Measurements from ENCODE around the gene SPRED1. TPM values are rescaled to one million over a fixed set of nuclear protein-coding genes. Genes with fewer than 3 reads are reported as not detected.
"Not testable (repeated sequence)": the region's sequence is repeated elsewhere in the genome, so short reads cannot be mapped to it uniquely, and the experiment has no call there.

Gene SPRED1
- total and polyA plus RNA-seq, 2 experiments from 2014 or later: 8.2 to 23.2 TPM

GRCh38 chr15:38231436-38231835, 21.2 kb upstream of the SPRED1 start:
- Histone ChIP-seq H3K4me1 (ENCODE audit: insufficient read depth) (peaks cover 7% of the 10 kb centered on the region), H2AFZ (no peak overlapping the region), H3K4me3 (no peak overlapping the region), H3K27me3 (no peaks in the 10 kb centered on the region), H3K36me3 (replicated peaks; ENCODE audit: insufficient read depth, low read depth) (no peaks in the 10 kb centered on the region), H3K27ac (no peak overlapping the region), H4K20me1 (ENCODE audit: insufficient read depth, poor library complexity, severe bottlenecking) (no peaks in the 10 kb centered on the region), H3K9me3 (ENCODE audit: low read depth) (no peaks in the 10 kb centered on the region), H3K4me2 (no peak overlapping the region), H3K79me2 (no peaks in the 10 kb centered on the region), H3K9me2 (replicated peaks; ENCODE audit: insufficient read depth) (no peaks in the 10 kb centered on the region)
- WGBS (ENCODE audit: low lambda C conversion rate, missing lambda C conversion rate): 95% methylated on average over 5 of the region's 5 CpGs
- no peak for DNase-seq (ENCODE audit: low spot score)
- TF ChIP-seq EZH2phosphoT487 (IDR thresholded peaks at IDR 0.05; ENCODE audit: low read depth, severe bottlenecking, unreplicated experiment): no peak
- TF ChIP-seq EZH2 (IDR thresholded peaks at IDR 0.05; ENCODE audit: borderline replicate concordance): no peak
- no peak for TF ChIP-seq CTCF (IDR thresholded peaks at IDR 0.05; ENCODE audit: poor library complexity)

- WGBS (ENCODE audit: low lambda C conversion rate, missing lambda C conversion rate): 97% methylated on average over 9 of the region's 9 CpGs
- not testable (repeated sequence) for H3K4me3 ChIP-seq; DNase-seq (ENCODE audit: low spot score); H3K4me2 ChIP-seq; H3K27me3 ChIP-seq; H2AFZ ChIP-seq; H3K79me2 ChIP-seq; H3K4me1 ChIP-seq (ENCODE audit: insufficient read depth); H3K9me3 ChIP-seq (ENCODE audit: low read depth); H3K36me3 ChIP-seq (replicated peaks; ENCODE audit: insufficient read depth, low read depth); H3K27ac ChIP-seq; H3K9me2 ChIP-seq (replicated peaks; ENCODE audit: insufficient read depth); H4K20me1 ChIP-seq (ENCODE audit: insufficient read depth, poor library complexity, severe bottlenecking)
These were observed 15.6 kb upstream of the SPRED1 start for GRCh38 chr15:38237021-38237420.

DNA sequence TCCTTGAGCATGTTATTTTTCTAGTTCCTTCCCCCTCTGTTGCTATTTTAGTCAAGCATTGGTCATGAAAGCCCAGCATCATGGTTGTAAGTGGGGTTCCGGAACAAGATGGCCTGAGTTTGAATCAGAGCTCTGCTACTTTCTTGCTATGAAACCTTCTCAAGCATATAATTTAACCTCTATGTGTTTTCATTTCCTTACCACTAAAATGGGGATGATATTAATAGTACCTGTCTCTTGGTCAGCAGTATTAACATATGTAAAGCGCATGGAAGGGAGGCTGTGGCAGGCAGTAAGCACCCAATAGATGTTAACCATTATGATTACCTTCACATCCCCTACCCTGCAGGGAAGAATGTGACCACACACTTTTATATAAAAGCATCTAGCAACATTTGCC, 14.3 kb upstream of the SPRED1 start:
- no peaks in the 10 kb centered on the region for H3K9me3 ChIP-seq (ENCODE audit: low read depth)
- no peaks in the 10 kb centered on the region for H3K27me3 ChIP-seq
- no peak overlapping the region for H3K4me2 ChIP-seq
- H3K9me2 ChIP-seq (replicated peaks; ENCODE audit: insufficient read depth): no peaks in the 10 kb centered on the region
- no peak for TF ChIP-seq CTCF (IDR thresholded peaks at IDR 0.05; ENCODE audit: poor library complexity)
- TF ChIP-seq EZH2 (IDR thresholded peaks at IDR 0.05; ENCODE audit: borderline replicate concordance): no peak
- TF ChIP-seq EZH2phosphoT487 (IDR thresholded peaks at IDR 0.05; ENCODE audit: low read depth, severe bottlenecking, unreplicated experiment): no peak
- H3K4me3 ChIP-seq: no peak overlapping the region
- WGBS (ENCODE audit: low lambda C conversion rate, missing lambda C conversion rate): 96% methylated on average over 2 of the region's 2 CpGs
- H3K4me1 ChIP-seq (ENCODE audit: insufficient read depth): no peaks in the 10 kb centered on the region
- no peaks in the 10 kb centered on the region for H3K79me2 ChIP-seq
- H2AFZ ChIP-seq: no peak overlapping the region
- no peaks in the 10 kb centered on the region for H4K20me1 ChIP-seq (ENCODE audit: insufficient read depth, poor library complexity, severe bottlenecking)
- no peak for DNase-seq (ENCODE audit: low spot score)
- H3K36me3 ChIP-seq (replicated peaks; ENCODE audit: insufficient read depth, low read depth): no peaks in the 10 kb centered on the region
- no peak overlapping the region for H3K27ac ChIP-seq

DNA sequence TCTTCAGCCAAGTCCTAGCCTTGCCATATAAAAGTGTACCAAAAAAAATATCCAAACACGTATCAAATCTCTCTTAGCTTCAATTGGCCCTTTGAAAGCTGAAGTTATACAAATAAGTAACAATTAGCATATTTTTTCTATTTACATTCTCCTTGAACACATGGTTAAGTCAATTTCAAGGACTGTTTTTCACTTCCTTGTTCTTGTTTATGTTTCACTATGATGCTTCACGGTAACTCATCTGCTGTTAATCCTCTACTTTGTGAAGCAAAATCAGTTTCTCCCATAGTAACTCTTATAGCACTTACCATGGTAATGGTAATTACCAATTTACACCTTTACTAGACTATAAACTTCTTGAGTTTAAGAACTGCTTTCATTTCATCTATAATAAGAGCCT, 10.6 kb upstream of the SPRED1 start:
- Histone ChIP-seq H3K9me3 (ENCODE audit: low read depth) (no peaks in the 10 kb centered on the region), H3K36me3 (replicated peaks; ENCODE audit: insufficient read depth, low read depth) (no peaks in the 10 kb centered on the region), H3K4me2 (no peak overlapping the region), H3K4me1 (ENCODE audit: insufficient read depth) (no peaks in the 10 kb centered on the region), H2AFZ (no peak overlapping the region), H3K27ac (no peak overlapping the region), H3K9me2 (replicated peaks; ENCODE audit: insufficient read depth) (no peaks in the 10 kb centered on the region), H3K4me3 (no peak overlapping the region), H3K27me3 (no peaks in the 10 kb centered on the region), H4K20me1 (ENCODE audit: insufficient read depth, poor library complexity, severe bottlenecking) (no peaks in the 10 kb centered on the region), H3K79me2 (no peaks in the 10 kb centered on the region)
- WGBS (ENCODE audit: low lambda C conversion rate, missing lambda C conversion rate): 60% methylated on average over 2 of the region's 2 CpGs
- no peak for TF ChIP-seq CTCF (IDR thresholded peaks at IDR 0.05; ENCODE audit: poor library complexity)
- TF ChIP-seq EZH2 (IDR thresholded peaks at IDR 0.05; ENCODE audit: borderline replicate concordance): no peak
- TF ChIP-seq EZH2phosphoT487 (IDR thresholded peaks at IDR 0.05; ENCODE audit: low read depth, severe bottlenecking, unreplicated experiment): no peak
- no peak for DNase-seq (ENCODE audit: low spot score)

All from hepatocyte (in vitro differentiated cells).